Right kidney (tissue), 1 donor: Measurements from ENCODE around the gene JMJD1C.
A peak's percentile ranks its signal among the peaks of the same experiment; 100 is the strongest.
"Not testable (repeated sequence)": the region's sequence is repeated elsewhere in the genome, so short reads cannot be mapped to it uniquely, and the experiment has no call there.

Experiments
- DNase-seq: peaks from one replicate; pipeline ENCODE4 v3.0.0-alpha.2; 2016

JMJD1C gene

GRCh38 chr10:63297941-63298340 lies 167.8 kb downstream of the JMJD1C start:
- DNase-seq: no peak

GRCh38 chr10:63294781-63295180 lies 171.0 kb downstream of the JMJD1C start:
- DNase-seq: no peak

- DNase-seq: not testable (repeated sequence)
Observed at GRCh38 chr10:63292847-63293246, 172.9 kb downstream of the JMJD1C start.

- DNase-seq: no peak
Observed at GRCh38 chr10:63288170-63288569, 177.6 kb downstream of the JMJD1C start.

- no peak for DNase-seq
Observed at GRCh38 chr10:63286754-63287264, 179.0 kb downstream of the JMJD1C start.

- no peak for DNase-seq
Observed at GRCh38 chr10:63286340-63286739, 179.4 kb downstream of the JMJD1C start.

GRCh38 chr10:63283901-63284300 lies 181.9 kb downstream of the JMJD1C start:
- not testable (repeated sequence) for DNase-seq

- no peak for DNase-seq
Observed at GRCh38 chr10:63283093-63283492, 182.7 kb downstream of the JMJD1C start.

GRCh38 chr10:63281967-63282366 lies 183.8 kb downstream of the JMJD1C start:
- DNase-seq: no peak

GRCh38 chr10:63280386-63280785 lies 185.4 kb downstream of the JMJD1C start:
- no peak for DNase-seq

- DNase-seq: no peak
Observed at GRCh38 chr10:63275094-63275493, 190.7 kb downstream of the JMJD1C start.

GRCh38 chr10:63273577-63273976 lies 192.2 kb downstream of the JMJD1C start:
- no peak for DNase-seq

GRCh38 chr10:63268798-63269503 lies 196.8 kb downstream of the JMJD1C start:
- DNase-seq: peak; percentile 83

- no peak for DNase-seq
Observed at GRCh38 chr10:63268149-63268797, 197.5 kb downstream of the JMJD1C start.

- peak; percentile 57 for DNase-seq
Observed at GRCh38 chr10:63267414-63268148, 198.2 kb downstream of the JMJD1C start.

- peak; percentile 25 for DNase-seq
Observed at GRCh38 chr10:63266391-63267316, 199.1 kb downstream of the JMJD1C start.

- no peak for DNase-seq
Observed at GRCh38 chr10:63265683-63266235, 200.0 kb downstream of the JMJD1C start.

GRCh38 chr10:63265222-63265617 lies 200.6 kb downstream of the JMJD1C start:
- DNase-seq: peak; percentile 29

GRCh38 chr10:63264617-63265221 lies 201.1 kb downstream of the JMJD1C start:
- peak; percentile 11 for DNase-seq

- no peak for DNase-seq
Observed at GRCh38 chr10:63262430-63263073, 203.2 kb downstream of the JMJD1C start.

GRCh38 chr10:63261496-63261895 lies 204.3 kb downstream of the JMJD1C start:
- DNase-seq: no peak
